ENCODE measurements around the gene FGD6. TPM values are rescaled to one million over a fixed set of nuclear protein-coding genes. Genes with fewer than 3 reads are reported as not detected.
A peak's percentile ranks its signal among the peaks of the same experiment; 100 is the strongest.

FGD6 gene
- total RNA-seq, 1 donor from 2014 or later = 8.6 TPM

DNA sequence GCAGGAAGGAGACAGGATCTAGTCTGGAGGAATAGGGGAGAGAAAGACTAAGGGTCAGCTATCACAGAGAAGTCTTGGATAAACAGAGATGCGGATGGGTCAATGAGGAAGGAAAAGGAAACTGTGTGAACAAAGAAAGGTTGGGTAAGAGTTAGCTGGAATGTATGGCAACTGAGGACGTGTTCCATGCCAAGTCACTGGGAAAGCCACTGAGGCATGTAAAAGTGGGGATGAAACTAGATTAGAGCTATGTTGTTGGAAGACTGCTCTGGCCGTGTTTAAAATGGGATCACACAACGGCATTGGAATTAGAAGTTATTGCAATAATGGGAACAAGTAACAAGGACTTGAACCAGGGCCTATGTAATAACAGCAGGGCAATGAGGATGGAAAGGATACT, 139.9 kb downstream of the FGD6 start:
- Mint-ChIP-seq H3K4me1 (ENCODE audit: low read depth) (peaks cover 19% of the 10 kb centered on the region), H3K4me3 (ENCODE audit: unreplicated experiment) (no peak overlapping the region), H3K27ac (ENCODE audit: unreplicated experiment) (no peak overlapping the region), H3K36me3 (ENCODE audit: low read depth) (no peaks in the 10 kb centered on the region), H3K9me3 (ENCODE audit: low read depth) (no peaks in the 10 kb centered on the region), H3K27me3 (ENCODE audit: low read depth) (no peaks in the 10 kb centered on the region)
- TF ChIP-seq, protein P1, sequence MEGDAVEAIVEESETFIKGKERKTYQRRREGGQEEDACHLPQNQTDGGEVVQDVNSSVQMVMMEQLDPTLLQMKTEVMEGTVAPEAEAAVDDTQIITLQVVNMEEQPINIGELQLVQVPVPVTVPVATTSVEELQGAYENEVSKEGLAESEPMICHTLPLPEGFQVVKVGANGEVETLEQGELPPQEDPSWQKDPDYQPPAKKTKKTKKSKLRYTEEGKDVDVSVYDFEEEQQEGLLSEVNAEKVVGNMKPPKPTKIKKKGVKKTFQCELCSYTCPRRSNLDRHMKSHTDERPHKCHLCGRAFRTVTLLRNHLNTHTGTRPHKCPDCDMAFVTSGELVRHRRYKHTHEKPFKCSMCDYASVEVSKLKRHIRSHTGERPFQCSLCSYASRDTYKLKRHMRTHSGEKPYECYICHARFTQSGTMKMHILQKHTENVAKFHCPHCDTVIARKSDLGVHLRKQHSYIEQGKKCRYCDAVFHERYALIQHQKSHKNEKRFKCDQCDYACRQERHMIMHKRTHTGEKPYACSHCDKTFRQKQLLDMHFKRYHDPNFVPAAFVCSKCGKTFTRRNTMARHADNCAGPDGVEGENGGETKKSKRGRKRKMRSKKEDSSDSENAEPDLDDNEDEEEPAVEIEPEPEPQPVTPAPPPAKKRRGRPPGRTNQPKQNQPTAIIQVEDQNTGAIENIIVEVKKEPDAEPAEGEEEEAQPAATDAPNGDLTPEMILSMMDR (IDR thresholded peaks at IDR 0.05) = no peak
- no peak for DNase-seq (ENCODE audit: low spot score)

DNA sequence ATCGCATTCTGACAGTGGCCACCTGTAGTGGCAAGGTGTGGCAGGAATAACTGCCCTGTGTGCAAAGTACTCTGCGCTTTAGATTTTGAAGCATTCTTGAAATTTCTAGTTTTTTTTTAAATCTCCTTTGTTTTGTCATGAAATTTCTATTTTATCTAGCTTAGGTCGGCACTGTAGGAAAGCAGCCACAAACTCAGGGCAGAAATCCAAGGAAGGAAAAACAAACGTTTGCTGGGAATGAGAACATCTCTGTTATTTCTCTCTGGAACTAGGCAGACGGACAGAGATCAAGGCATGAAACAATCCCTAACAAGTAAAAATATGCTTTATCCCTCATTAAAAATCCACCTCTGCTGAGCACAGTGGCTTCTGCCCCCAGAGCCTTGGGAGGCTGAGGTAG, 142.5 kb downstream of the FGD6 start:
- Mint-ChIP-seq H3K4me3 (ENCODE audit: unreplicated experiment) (no peak overlapping the region), H3K36me3 (ENCODE audit: low read depth) (no peaks in the 10 kb centered on the region), H3K4me1 (ENCODE audit: low read depth) (peaks cover 22% of the 10 kb centered on the region), H3K9me3 (ENCODE audit: low read depth) (no peaks in the 10 kb centered on the region), H3K27ac (ENCODE audit: unreplicated experiment) (peak overlapping the region; percentile 58), H3K27me3 (ENCODE audit: low read depth) (no peaks in the 10 kb centered on the region)
- DNase-seq (ENCODE audit: low spot score) = no peak
- TF ChIP-seq, protein P1 (IDR thresholded peaks at IDR 0.05) = no peak

DNA sequence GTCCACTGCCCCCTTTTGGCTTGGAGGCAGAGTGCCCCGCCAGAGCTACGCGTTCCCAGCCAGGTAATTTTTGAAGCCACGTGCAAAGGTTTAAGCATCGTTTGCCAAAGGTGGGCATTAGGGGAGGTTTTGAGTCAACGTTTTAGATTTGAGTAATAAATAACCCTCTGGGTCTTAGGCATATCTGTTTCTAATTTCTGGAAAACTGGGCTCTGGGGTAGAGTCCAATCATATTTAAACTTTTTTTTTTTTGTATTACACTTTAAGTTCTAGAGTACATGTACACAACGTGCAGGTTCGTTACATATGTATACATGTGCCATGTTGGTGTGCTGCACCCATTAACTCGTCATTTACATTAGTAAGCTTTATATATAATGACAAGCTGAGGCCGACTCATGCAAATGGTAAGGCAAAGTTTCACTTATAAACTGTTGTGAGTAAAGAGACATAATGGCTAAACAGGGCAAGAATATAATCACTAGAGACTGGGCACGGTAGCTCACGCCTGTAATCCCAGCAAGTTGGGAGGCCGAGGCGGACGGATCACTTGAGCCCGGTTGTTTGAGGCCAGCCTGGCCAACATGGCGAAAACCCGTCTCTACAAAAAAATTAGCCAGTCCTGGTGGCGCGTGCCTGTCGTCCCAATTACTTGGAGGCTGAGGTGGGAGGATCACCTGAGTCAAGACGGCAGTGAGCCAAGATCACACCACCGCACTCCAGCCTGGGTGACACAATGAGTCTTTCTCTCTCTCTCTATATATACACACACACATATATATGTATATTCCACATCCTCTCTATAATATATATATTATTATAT, 143.4 kb downstream of the FGD6 start:
- TF ChIP-seq, protein P1 (IDR thresholded peaks at IDR 0.05) = peak; percentile 90
- Mint-ChIP-seq H3K27ac (ENCODE audit: unreplicated experiment) (peak overlapping the region; percentile 93), H3K27me3 (ENCODE audit: low read depth) (no peaks in the 10 kb centered on the region)

DNA sequence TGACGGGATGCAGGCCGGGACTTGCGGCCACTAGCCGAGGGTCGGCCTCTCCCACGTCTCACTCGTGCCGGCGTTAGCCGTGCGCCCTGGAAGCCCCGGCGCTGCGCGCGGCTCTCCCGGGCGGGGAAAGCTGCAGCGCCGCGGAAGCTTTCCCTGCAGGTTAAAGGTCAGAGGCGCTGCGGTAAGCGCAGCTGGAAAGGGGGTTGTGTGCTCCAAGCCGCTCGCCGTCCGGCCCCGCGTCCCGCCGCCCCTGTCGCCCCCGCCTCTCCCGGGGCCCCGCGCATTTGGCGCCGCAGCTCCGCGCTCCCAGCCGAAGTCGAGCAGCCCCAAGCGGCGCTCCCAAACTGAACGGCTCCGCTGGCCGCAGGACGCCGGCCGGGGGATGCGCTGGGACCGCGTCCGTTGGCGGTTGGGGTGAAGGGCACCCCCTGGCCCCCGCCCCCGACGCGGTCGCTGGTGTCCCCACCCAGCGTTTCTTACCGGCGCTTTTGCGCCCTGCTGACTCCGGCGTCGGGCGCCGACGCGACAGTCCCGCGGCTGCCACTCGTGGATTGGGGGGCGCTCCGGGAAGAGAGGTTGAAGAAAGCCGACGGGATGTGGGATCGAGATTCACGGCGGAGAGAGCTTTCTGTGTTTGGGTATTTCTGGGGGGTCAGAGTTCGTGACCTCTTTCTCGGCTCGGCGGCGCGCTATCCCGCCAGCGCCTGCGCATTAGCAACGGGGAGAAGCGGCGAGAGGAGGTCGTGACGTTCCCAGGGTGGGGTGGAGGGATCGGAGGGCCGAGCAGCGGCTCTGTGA, 144.2 kb downstream of the FGD6 start, which contains the start of gene NR2C1:
NR2C1 (minus strand) TSS at position 719 of the 798 bp plus-strand sequence. CDS start 6,234 bp downstream, outside the sequence.
- peaks cover 22% of the 10 kb centered on the region for H3K4me1 Mint-ChIP-seq (ENCODE audit: low read depth)
- H3K9me3 Mint-ChIP-seq (ENCODE audit: low read depth) = no peaks in the 10 kb centered on the region
- no peaks in the 10 kb centered on the region for H3K36me3 Mint-ChIP-seq (ENCODE audit: low read depth)
- no peaks in the 10 kb centered on the region for H3K27me3 Mint-ChIP-seq (ENCODE audit: low read depth)
- DNase-seq (ENCODE audit: low spot score) = peak; percentile 96
- H3K27ac Mint-ChIP-seq (ENCODE audit: unreplicated experiment) = peak within 1 kb of the TSS; percentile 95
- TF ChIP-seq, protein P1 (IDR thresholded peaks at IDR 0.05) = no peak
- H3K4me3 Mint-ChIP-seq (ENCODE audit: unreplicated experiment) = peak within 1 kb of the TSS; percentile 90

More for the DNA sequence above, 143.4 kb downstream of the FGD6 start:
- H3K4me3 Mint-ChIP-seq (ENCODE audit: unreplicated experiment) = peak overlapping the region; percentile 90
- no peak for DNase-seq (ENCODE audit: low spot score)
- no peaks in the 10 kb centered on the region for H3K9me3 Mint-ChIP-seq (ENCODE audit: low read depth)
- peaks cover 22% of the 10 kb centered on the region for H3K4me1 Mint-ChIP-seq (ENCODE audit: low read depth)
- H3K36me3 Mint-ChIP-seq (ENCODE audit: low read depth) = no peaks in the 10 kb centered on the region

DNA sequence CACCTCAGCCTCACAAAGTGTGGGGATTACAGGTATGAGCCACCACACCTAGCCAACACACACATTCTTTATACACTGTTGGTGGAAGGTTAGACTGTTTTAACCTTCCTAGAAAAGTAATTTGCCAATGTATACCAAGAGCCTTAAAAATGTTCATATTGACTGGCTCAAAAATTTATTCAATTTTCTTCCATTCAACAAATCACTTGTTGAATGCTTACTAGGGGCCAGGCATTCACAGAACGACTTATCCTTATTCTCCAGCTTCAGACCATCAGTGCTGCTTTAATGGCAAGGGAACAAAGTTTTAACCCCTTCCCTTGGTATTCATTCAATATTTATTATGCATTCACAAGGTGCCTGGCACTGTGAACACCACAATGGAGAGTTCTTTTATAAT, 146.9 kb downstream of the FGD6 start:
- H3K27ac Mint-ChIP-seq (ENCODE audit: unreplicated experiment) = no peak overlapping the region
- DNase-seq (ENCODE audit: low spot score) = no peak
- TF ChIP-seq, protein P1 (IDR thresholded peaks at IDR 0.05) = no peak
- no peaks in the 10 kb centered on the region for H3K27me3 Mint-ChIP-seq (ENCODE audit: low read depth)
- H3K36me3 Mint-ChIP-seq (ENCODE audit: low read depth) = peaks cover 6% of the 10 kb centered on the region
- no peaks in the 10 kb centered on the region for H3K9me3 Mint-ChIP-seq (ENCODE audit: low read depth)
- no peak overlapping the region for H3K4me3 Mint-ChIP-seq (ENCODE audit: unreplicated experiment)
- peaks cover 22% of the 10 kb centered on the region for H3K4me1 Mint-ChIP-seq (ENCODE audit: low read depth)
